NT2/D1 (cell line): ENCODE results near the gene MRPL36.

Experiments used
- SUZ12 ChIP-seq: IDR thresholded peaks from 2 replicates; pipeline ENCODE4 v1.6.1; 2011; ENCODE audit not compliant: insufficient read length, insufficient read depth; ENCODE audit errors: extremely low read depth
- ZNF274 ChIP-seq: IDR thresholded peaks from 2 replicates; pipeline ENCODE4 v1.6.1; 2011; ENCODE audit warnings: mild to moderate bottlenecking, low read depth, low read length

DNA sequence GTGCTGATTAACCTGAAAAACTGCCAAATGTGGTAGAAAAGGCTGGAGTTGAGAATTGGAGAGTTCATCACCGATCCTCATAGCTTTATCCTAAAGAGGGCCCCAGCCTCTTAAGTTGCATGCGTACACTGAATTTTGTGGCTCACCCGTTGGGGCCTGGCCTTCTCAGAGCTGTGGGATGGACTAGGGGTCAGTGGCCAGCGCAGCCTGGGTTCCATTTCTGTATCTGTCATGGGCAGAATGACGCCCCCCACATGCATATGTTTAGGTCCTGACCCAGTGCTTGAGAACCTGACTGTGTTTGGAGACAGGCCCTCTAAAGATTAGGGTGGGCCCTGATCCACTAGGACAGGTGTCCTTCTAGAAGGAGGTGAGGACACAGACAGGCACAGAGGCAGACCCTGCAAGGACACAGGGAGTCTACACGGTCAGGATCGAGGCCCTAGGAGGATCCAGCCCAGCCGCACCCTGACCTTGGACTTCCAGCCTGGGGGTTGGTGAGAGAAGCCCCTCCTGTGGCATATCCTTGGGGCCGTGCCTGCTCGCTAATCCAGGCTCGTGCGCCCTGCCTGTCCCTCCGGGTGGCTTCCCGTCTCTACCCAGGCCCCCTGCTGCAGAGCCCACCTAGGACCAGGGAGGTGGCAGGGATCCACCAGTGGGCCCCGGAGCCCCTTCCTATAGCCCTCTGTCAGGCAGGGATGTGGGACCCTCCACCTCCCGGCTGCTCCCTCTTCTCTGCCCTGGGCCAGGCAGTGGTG lies 33.8 kb upstream of the MRPL36 start:
- TF ChIP-seq ZNF274 (no peak), SUZ12 (no peak)
